Measurements from ENCODE around the gene PSMD3. TPM values are rescaled to one million over a fixed set of nuclear protein-coding genes. Genes with fewer than 3 reads are reported as not detected.

PSMD3 gene
- total and polyA plus RNA-seq, 10 donors: 35.6 to 70.6 (median 61.3) TPM

DNA sequence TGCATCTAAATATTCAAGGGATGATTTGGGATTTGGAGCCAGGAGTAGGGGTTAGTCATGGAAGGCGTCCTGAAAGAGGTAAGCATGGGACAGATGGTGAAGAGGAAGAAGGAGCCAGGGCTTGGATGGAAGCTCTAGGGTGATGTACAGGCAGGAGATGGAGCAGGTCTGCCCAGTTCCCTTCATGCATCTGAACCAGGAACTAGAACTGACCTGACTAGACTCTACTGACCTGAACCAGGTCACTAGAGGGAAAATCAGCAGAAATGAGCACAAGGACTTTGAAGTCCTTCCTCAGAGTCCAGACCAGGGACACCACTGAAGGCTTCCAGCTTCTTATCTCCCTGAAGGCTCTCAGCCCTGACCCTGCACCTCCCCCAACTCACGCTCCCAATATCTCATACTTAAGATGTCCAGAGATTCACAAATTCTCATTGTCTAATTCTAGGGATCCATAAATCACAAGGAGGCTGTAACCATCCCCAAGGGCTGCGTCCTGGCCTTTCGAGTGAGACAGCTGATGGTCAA is 9.5 kb upstream of the PSMD3 start:
- no peak overlapping the region for H3K27ac ChIP-seq
- H3K4me3 ChIP-seq: no peak overlapping the region
- H3K9me3 ChIP-seq: no peaks in the 10 kb centered on the region
- whole genome bisulfite sequencing, 5 donors: 79 to 93% (median 90%) methylated on average over 4 of the region's 4 CpGs
- H3K36me3 ChIP-seq: no peaks in the 10 kb centered on the region
- TF ChIP-seq CTCF (IDR thresholded peaks at IDR 0.05 in 8 of 11, conservative IDR thresholded peaks at IDR 0.05 in 3 of 11) (no peak), POLR2A (IDR thresholded peaks at IDR 0.05) (no peak), POLR2AphosphoS5 (IDR thresholded peaks at IDR 0.05) (no peak)
- peaks cover 0 to 36% (median 3%) of the 10 kb centered on the region in 6 donors for H3K4me1 ChIP-seq
- DNase-seq: peak; percentile 1
- peaks cover 0 to 11% (median 0%) of the 10 kb centered on the region in 7 donors for H3K27me3 ChIP-seq (replicated peaks in 1 of 7)
- intact Hi-C loops (cut with DNase I; ENCODE audit: low total_unique reads): no loop called here

GRCh38 chr17:39972271-39972670 is 8.3 kb upstream of the PSMD3 start:
- no peak for DNase-seq
- 16 to 32% (median 29%) methylated on average over 3 of the region's 3 CpGs for WGBS, 5 donors
- Histone ChIP-seq H3K9me3 (no peaks in the 10 kb centered on the region), H3K4me1 (peaks cover 0 to 31% (median 3%) of the 10 kb centered on the region in 6 donors), H3K27me3 (replicated peaks in 1 of 7) (peaks cover 0 to 11% (median 0%) of the 10 kb centered on the region in 7 donors), H3K36me3 (no peaks in the 10 kb centered on the region), H3K27ac (peak overlapping the region in 3 of 8 donors; percentile 12 to 51 (median 27)), H3K4me3 (no peak overlapping the region)
- TF ChIP-seq POLR2AphosphoS5 (IDR thresholded peaks at IDR 0.05) (no peak), POLR2A (IDR thresholded peaks at IDR 0.05) (no peak), CTCF (IDR thresholded peaks at IDR 0.05 in 8 of 11, conservative IDR thresholded peaks at IDR 0.05 in 3 of 11) (no peak)
- intact Hi-C loops (cut with DNase I; ENCODE audit: low total_unique reads): no loop called here

- 89 to 100% (median 94%) methylated on average over 2 of the region's 2 CpGs for WGBS, 5 donors
- DNase-seq: no peak
- H3K9me3 ChIP-seq: no peaks in the 10 kb centered on the region
- peaks cover 0 to 11% (median 0%) of the 10 kb centered on the region in 7 donors for H3K27me3 ChIP-seq (replicated peaks in 1 of 7)
- intact Hi-C loops (cut with DNase I; ENCODE audit: low total_unique reads): no loop called here
- H3K4me1 ChIP-seq: peaks cover 0 to 24% (median 3%) of the 10 kb centered on the region in 6 donors
- no peaks in the 10 kb centered on the region for H3K36me3 ChIP-seq
- no peak overlapping the region for H3K4me3 ChIP-seq
- no peak overlapping the region for H3K27ac ChIP-seq
- no peak for TF ChIP-seq POLR2A (IDR thresholded peaks at IDR 0.05)
- TF ChIP-seq CTCF (IDR thresholded peaks at IDR 0.05 in 8 of 11, conservative IDR thresholded peaks at IDR 0.05 in 3 of 11): no peak
- no peak for TF ChIP-seq POLR2AphosphoS5 (IDR thresholded peaks at IDR 0.05)
Measured at GRCh38 chr17:39973496-39973895, 7.1 kb upstream of the PSMD3 start.

DNA sequence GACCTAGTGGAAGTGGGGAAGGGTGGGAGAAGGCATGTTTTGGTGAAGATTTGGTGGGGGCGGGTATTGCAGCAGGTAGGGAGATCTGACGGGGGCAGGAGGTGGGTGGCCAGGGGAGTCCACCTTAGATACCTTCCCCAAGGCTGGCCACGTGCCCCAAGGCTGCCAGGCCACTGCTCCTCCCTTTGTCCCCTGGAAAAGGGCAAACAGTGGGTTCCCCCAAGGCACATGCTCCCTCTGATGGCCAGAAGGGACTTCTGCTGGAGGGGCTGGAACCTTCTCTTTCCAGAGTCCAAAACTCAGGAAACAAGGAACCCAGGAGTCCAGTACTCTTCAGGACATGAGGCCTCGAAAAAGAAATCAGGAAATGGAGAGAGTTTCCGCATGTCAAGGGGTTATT is 6.2 kb upstream of the PSMD3 start:
- TF ChIP-seq CTCF (IDR thresholded peaks at IDR 0.05 in 8 of 11, conservative IDR thresholded peaks at IDR 0.05 in 3 of 11) (no peak), POLR2AphosphoS5 (IDR thresholded peaks at IDR 0.05) (no peak), POLR2A (IDR thresholded peaks at IDR 0.05) (no peak)
- H3K4me3 ChIP-seq: no peak overlapping the region
- no peak for DNase-seq
- WGBS, 5 donors: 68 to 89% (median 83%) methylated on average over 5 of the region's 5 CpGs
- no peaks in the 10 kb centered on the region for H3K9me3 ChIP-seq
- intact Hi-C loops (cut with DNase I; ENCODE audit: low total_unique reads): no loop called here
- peaks cover 0 to 29% (median 7%) of the 10 kb centered on the region in 6 donors for H3K4me1 ChIP-seq
- H3K27me3 ChIP-seq (replicated peaks in 1 of 7): peaks cover 0 to 11% (median 0%) of the 10 kb centered on the region in 7 donors
- H3K36me3 ChIP-seq: no peaks in the 10 kb centered on the region
- H3K27ac ChIP-seq: no peak overlapping the region
